Measurements from ENCODE around the gene FIBP.
A peak's percentile ranks its signal among the peaks of the same experiment; 100 is the strongest.
"Not testable (repeated sequence)": the region's sequence is repeated elsewhere in the genome, so short reads cannot be mapped to it uniquely, and the experiment has no call there.

The FIBP gene

DNA sequence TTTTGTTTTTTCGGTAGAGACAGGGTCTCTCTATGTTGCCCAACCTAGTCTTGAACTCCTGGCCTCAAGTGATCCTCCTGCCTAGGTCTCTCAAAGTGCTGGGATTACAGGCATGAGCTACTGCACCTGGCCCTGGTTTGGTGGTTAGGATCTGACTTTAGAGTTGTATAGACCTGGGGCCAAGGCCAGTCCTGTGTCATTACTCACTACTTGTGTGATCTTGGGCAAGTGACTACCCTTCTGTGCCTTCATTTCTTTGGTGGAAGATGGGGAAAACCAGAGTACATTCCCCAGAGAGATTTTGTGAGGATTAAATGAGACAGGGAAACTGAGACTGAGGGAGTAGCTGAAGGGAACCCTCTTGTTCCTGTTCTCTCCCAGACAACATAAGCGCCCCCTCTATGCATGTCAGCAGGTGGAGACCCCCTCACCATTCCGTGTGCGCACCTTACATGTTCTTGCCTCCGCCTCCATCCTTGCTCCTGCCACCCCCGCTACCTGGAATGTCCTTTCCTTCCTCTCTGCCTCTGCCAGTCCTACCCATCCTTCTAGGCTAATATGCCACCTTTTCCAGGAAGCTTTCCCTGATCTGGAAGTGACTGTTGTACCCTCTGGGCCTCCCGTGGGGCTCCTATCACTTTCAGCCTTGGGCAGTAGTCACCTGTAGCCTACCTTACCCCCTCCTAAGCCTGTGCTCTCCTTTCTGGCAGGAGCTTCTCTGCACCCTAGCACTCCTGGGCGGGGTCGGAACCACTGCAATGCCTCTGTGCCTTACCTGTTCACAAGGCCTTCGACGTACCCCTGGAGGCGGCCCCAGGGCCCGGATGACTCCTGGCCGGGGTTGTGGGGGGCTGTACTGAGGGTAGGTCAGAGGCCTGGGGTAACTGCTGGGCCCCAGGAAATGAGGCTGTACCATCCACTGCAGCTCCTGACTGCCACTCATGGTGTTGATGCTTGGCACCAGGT, 8.0 kb upstream of the FIBP start:
- no peak for DNase-seq (ENCODE audit: low spot score)
- H3K27ac ChIP-seq: no peak overlapping the region
- TF ChIP-seq, protein P1, sequence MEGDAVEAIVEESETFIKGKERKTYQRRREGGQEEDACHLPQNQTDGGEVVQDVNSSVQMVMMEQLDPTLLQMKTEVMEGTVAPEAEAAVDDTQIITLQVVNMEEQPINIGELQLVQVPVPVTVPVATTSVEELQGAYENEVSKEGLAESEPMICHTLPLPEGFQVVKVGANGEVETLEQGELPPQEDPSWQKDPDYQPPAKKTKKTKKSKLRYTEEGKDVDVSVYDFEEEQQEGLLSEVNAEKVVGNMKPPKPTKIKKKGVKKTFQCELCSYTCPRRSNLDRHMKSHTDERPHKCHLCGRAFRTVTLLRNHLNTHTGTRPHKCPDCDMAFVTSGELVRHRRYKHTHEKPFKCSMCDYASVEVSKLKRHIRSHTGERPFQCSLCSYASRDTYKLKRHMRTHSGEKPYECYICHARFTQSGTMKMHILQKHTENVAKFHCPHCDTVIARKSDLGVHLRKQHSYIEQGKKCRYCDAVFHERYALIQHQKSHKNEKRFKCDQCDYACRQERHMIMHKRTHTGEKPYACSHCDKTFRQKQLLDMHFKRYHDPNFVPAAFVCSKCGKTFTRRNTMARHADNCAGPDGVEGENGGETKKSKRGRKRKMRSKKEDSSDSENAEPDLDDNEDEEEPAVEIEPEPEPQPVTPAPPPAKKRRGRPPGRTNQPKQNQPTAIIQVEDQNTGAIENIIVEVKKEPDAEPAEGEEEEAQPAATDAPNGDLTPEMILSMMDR (IDR thresholded peaks at IDR 0.05): no peak
- H3K4me3 ChIP-seq: no peak overlapping the region

DNA sequence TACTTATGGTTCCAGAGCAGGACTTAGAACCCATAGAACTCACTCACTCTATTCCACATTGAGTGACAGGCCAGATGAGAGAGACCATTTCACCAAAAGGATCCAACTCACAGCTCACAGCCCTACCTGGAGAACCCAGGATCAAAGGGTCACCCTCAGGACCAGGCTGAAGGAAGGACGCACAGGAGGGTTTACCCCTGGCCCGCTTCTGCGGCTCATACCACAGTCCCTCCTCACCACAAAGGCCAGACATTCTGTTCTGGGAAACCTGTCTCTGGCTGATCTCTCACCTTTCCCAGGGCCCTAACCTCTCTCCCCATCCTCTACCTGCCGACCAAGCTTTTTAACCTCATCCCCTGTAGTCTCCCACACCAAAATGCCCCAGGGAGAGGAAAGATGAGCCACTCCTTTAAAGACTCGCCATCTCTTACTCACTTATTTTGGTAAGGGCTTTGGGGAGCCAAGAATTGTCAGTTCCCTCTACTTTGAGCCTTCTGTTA, 7.3 kb upstream of the FIBP start:
- no peak for DNase-seq (ENCODE audit: low spot score)

DNA sequence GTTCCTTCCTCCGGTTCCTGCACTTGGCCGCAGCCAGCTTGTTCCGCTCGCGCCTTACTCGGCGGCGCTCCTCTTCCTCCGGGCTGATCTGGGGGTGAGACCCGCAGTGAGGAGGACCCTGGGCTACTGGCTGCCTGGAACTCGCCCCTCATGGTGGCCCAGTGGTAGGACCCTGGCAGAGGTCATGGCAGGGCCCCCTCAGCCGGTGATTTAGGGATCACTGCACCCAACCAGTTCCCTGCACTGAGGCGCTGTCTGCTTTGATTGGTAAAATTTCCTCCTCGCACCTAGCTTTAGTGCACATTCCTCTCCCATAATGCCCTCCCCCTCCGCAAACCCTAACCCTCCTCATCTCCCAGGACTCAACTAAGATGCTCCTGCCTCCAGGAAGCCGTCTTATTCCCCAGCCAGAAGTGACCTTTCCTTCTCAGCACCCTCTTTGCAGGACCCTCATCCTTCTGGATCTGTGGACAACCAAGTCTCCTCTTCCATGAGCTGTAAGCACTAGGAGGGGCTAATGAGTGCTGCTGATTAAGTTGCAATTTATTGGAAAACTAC, 5.8 kb upstream of the FIBP start:
- TF ChIP-seq, protein P1 (IDR thresholded peaks at IDR 0.05): no peak
- H3K27ac ChIP-seq: peak overlapping the region; percentile 72 to 91
- H3K4me3 ChIP-seq: peak overlapping the region; percentile 73
- no peak for DNase-seq (ENCODE audit: low spot score)

More for the DNA sequence above, 7.3 kb upstream of the FIBP start:
- TF ChIP-seq, protein P1 (IDR thresholded peaks at IDR 0.05): no peak
- no peak overlapping the region for H3K27ac ChIP-seq
- H3K4me3 ChIP-seq: no peak overlapping the region

DNA sequence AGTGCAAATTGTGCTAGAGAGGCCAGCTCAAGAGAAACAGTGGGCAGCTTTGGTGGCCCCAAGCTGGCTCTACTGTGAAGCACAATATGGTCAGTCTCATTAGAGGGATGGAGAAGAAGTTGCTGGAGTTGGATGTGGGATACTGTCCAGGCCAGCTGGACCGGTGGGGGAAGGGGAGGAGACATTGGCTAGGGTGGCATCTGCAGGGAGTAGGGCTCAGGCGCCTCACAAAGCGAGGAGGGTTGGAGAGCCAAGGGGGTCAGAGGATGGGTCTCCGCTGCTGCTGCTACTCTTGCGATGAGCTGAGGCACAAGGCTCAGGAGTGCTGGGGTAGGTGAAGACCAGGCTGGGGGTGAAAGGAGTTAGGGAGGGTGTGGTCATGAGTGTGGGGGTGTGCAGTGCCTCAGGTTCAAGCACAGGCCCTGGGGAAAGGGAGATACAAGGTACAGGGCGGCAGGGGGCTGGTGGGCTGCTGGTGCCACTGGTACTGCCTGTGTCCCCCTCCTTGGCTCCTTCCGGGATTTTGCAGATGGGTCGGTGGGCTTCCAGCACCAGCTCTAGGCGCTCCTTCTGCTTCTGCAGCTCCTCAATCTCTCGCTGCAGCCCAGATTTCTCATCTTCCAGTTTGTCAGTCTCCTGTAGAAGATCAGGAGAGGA, 4.5 kb upstream of the FIBP start:
- Histone ChIP-seq H3K4me3 (peak overlapping the region; percentile 73), H3K27ac (peak overlapping the region; percentile 87 to 91)
- DNase-seq (ENCODE audit: low spot score): no peak
- TF ChIP-seq, protein P1 (IDR thresholded peaks at IDR 0.05): no peak

DNA sequence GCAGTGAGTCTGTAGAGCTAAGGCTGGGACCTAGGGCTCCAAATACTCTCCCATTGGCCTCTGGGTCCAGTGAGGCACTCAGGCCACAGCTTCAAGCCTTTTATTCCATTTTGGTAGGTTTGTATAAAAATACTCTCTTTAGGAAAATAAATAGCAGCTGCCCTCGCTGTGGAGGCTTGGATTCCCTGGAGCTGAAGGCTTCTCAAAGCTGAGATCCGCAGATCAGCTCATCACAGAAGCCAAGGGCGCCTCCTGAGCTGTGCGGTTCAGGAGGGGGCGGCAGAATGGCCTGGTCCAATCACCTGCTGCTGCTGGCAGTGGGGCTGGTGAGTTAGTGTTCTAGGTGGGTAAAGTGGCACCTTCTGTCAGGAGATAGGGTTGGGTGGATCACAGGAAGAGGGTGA, 3.9 kb upstream of the FIBP start:
- Histone ChIP-seq H3K4me3 (peak overlapping the region; percentile 73), H3K27ac (peak overlapping the region; percentile 87 to 91)
- not testable (repeated sequence) for DNase-seq (ENCODE audit: low spot score)

DNA sequence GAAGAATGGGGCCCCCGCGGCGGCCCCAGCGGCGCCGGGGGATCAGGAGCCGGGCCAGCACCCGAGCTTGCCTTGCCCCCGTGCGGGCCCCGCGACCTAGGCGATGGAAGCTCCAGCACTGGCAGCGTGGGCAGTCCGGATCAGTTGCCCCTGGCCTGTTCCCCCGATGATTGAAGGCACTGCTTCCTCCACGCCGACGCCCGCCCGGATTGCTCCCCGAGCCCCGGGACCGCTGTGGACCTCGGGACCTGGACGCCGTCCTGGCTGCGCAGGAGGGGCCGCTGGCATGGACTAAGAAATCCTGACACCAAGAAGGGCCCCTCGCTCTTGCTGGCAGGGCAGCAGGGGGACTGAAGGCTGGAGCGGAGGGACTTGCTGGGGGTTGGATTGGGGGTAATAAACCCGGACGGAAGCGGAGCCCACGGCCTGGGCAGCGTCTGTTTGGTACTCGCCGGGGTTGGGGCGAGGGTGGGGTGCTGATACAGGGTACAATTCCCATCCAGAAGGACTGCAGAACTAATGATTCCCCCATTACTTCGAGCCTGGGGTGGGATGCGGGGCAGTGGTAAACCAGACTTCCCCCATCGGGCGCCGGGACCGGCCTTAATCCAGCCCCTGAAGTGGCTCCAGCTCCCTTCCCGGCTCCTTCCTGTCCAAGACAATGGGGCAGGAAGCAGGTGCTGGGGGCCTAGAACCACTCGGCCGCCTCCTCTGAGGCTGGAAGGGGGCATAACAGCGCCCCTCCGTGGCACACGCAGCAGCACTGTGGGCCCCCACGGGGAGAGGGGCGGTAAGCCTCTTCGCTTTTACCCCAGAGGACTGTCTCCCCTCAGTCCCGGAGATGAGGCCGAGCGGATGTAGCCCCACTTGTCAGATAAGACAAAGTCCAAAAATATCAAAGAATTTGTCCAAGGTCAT, 3.2 kb upstream of the FIBP start:
- peak; percentile 84 for DNase-seq (ENCODE audit: low spot score)
- Histone ChIP-seq H3K27ac (peak overlapping the region; percentile 87 to 91), H3K4me3 (peak overlapping the region; percentile 73)
- TF ChIP-seq, protein P1 (IDR thresholded peaks at IDR 0.05): no peak

Measured in coronary artery (tissue), 2 donors.